ENCODE data around the gene SEMA3D.

Gene SEMA3D

DNA sequence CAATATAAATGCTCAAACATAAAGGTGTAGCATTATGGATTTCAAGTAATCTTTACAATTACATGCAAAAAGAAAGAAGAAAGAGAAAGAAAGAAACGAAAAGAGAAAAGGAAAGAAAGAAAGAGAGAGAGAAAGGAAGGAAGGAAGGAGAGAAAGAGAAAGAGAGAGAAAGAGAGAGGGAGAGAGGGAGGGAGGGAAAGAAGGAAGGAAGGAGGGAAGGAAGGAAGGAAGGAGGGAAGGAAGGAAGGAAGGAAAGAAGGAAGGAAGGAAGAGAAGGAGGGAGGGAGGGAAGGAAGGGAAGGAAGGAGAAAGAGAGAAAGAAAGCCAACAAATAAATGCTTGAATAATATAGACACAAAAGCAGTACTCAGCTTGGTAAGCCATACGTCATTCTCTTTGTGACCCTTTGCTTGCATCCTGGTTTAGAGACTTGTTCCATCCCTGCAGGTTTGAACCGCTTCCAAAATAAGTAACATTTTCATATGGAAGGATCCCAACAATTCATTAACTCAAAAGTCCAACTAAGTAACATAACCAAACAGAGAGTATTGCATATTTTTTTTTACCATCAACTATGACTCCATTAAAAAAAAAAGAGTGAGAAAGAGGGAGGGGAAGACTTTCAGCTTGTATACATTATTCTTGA lies 95.8 kb downstream of the SEMA3D start:
- no peaks in the 10 kb centered on the region for H3K9me3 Mint-ChIP-seq
- H3K4me1 Mint-ChIP-seq = peaks cover 14% of the 10 kb centered on the region
- TF ChIP-seq, protein P1, sequence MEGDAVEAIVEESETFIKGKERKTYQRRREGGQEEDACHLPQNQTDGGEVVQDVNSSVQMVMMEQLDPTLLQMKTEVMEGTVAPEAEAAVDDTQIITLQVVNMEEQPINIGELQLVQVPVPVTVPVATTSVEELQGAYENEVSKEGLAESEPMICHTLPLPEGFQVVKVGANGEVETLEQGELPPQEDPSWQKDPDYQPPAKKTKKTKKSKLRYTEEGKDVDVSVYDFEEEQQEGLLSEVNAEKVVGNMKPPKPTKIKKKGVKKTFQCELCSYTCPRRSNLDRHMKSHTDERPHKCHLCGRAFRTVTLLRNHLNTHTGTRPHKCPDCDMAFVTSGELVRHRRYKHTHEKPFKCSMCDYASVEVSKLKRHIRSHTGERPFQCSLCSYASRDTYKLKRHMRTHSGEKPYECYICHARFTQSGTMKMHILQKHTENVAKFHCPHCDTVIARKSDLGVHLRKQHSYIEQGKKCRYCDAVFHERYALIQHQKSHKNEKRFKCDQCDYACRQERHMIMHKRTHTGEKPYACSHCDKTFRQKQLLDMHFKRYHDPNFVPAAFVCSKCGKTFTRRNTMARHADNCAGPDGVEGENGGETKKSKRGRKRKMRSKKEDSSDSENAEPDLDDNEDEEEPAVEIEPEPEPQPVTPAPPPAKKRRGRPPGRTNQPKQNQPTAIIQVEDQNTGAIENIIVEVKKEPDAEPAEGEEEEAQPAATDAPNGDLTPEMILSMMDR (IDR thresholded peaks at IDR 0.05; ENCODE audit: unreplicated experiment in 3 of 3) = no peak
- peak overlapping the region; percentile 19 to 35 (median 32) for H3K27ac Mint-ChIP-seq
- peaks cover 13% of the 10 kb centered on the region for H3K36me3 Mint-ChIP-seq (ENCODE audit: low read depth)
- no peaks in the 10 kb centered on the region for H3K27me3 Mint-ChIP-seq (ENCODE audit: low read depth)
- H3K4me3 Mint-ChIP-seq = no peak overlapping the region

DNA sequence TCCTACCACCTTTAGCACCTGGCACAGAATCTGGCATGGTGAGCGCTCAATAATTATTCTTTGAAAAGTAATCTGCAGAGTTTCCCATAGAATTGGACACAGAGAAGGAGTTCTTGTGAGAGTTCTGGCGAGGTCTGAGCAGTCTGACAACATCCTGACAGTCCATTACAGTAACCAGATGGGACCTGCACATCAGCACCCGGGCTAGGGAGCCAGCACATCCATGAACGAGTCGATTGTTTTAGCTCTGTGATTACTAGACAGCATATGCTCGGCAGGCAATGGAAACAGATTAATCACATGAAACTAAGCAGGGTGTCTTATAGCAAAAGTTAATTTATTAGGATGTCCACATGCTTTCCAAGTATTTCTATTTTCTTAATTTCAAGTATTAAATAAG lies 96.7 kb downstream of the SEMA3D start:
- H3K27ac Mint-ChIP-seq = no peak overlapping the region
- TF ChIP-seq, protein P1 (IDR thresholded peaks at IDR 0.05; ENCODE audit: unreplicated experiment in 3 of 3) = no peak
- H3K36me3 Mint-ChIP-seq (ENCODE audit: low read depth) = peaks cover 13% of the 10 kb centered on the region
- peaks cover 10% of the 10 kb centered on the region for H3K4me1 Mint-ChIP-seq
- no peaks in the 10 kb centered on the region for H3K27me3 Mint-ChIP-seq (ENCODE audit: low read depth)
- no peaks in the 10 kb centered on the region for H3K9me3 Mint-ChIP-seq
- H3K4me3 Mint-ChIP-seq = peak overlapping the region in 1 of 3 experiments; percentile 11

DNA sequence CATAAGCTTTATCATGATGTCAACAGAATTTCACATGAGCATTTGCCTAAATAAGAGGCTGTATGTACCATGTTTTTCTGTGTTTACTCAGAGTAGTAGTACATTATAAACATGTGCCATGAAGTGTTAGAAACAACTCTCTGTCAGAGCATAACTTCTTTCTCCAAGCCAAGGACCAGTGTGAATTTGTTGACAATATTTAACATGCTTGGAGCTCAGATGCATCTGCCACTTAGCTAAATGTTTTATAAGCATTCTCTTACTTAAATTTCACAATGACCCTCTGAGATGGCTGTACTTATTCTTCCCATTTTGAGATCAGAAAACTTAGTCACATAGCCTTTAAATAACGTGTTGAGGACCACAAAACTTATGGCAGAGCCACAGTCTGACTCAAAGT lies 105.0 kb downstream of the SEMA3D start:
- TF ChIP-seq, protein P1 (IDR thresholded peaks at IDR 0.05; ENCODE audit: unreplicated experiment in 3 of 3) = no peak
- no peaks in the 10 kb centered on the region for H3K4me1 Mint-ChIP-seq
- peaks cover 11% of the 10 kb centered on the region for H3K36me3 Mint-ChIP-seq (ENCODE audit: low read depth)
- no peak overlapping the region for H3K4me3 Mint-ChIP-seq
- H3K27ac Mint-ChIP-seq = peak overlapping the region in 2 of 3 experiments; percentile 13 to 30
- H3K9me3 Mint-ChIP-seq = no peaks in the 10 kb centered on the region
- no peaks in the 10 kb centered on the region for H3K27me3 Mint-ChIP-seq (ENCODE audit: low read depth)

DNA sequence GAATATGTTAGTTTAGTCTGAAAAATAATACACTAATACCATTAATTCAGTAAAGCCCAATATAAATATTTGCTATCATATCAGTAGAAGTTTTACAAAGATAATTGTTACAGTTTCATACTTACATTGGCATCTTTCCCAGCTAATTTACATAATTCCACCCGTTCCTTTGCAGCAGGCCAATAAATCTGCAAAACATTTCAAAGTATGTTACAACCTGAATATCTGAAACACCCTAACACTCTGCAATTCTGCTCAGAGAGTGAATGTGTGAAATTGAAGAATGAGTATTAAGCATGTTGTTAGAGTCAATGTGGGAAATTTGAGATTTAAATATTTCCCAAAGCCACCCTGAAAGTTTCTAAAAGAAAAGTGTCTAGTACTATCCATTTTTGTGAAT lies 105.5 kb downstream of the SEMA3D start:
- Mint-ChIP-seq H3K27ac (peak overlapping the region in 2 of 3 experiments; percentile 13 to 30), H3K9me3 (no peaks in the 10 kb centered on the region), H3K4me1 (no peaks in the 10 kb centered on the region), H3K27me3 (ENCODE audit: low read depth) (no peaks in the 10 kb centered on the region), H3K4me3 (no peak overlapping the region), H3K36me3 (ENCODE audit: low read depth) (peaks cover 11% of the 10 kb centered on the region)
- TF ChIP-seq, protein P1 (IDR thresholded peaks at IDR 0.05; ENCODE audit: unreplicated experiment in 3 of 3) = no peak

DNA sequence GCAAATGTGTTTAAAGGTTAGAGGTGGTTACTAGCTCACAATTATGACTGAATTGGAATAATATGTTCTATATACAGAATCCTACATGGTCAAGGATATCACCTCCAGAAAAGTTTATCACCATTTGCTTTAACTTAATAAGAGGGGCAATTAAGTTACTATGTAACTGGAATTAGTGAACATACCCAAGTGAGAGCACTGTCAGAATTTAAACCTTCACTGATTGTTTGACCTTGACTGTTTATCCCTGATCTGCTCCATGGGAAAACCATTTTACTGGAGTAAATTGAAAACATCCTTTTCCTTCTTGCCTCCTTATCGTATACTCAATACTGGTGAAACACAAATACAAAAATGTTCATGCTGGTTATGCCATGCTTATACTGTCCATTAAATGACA lies 107.4 kb downstream of the SEMA3D start:
- Mint-ChIP-seq H3K4me3 (no peak overlapping the region), H3K27me3 (ENCODE audit: low read depth) (no peaks in the 10 kb centered on the region), H3K27ac (peak overlapping the region in 1 of 3 experiments; percentile 82), H3K9me3 (no peaks in the 10 kb centered on the region), H3K4me1 (no peaks in the 10 kb centered on the region), H3K36me3 (ENCODE audit: low read depth) (peaks cover 6% of the 10 kb centered on the region)
- TF ChIP-seq, protein P1 (IDR thresholded peaks at IDR 0.05; ENCODE audit: unreplicated experiment in 3 of 3) = no peak

DNA sequence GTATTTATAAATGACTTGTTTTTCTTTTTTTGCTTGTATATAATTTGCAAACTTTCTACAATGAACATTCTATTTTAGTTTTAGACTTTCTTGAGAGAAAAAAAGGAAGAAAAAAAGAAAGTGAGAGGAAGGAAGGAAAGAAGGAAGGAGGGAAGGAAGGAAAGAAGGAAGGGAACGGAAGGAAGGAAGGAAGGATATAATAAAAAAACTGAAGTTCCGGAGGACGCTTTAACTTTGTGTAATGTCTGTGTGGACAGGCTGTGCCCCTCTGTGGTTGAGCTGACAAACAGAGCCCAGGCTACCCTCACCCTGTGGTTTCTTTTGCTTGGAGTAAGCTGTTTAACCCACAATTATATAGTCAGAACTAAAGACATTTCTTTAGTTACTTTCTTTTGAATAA lies 108.7 kb downstream of the SEMA3D start:
- TF ChIP-seq, protein P1 (IDR thresholded peaks at IDR 0.05; ENCODE audit: unreplicated experiment in 3 of 3) = no peak

More for the DNA sequence above, 108.7 kb downstream of the SEMA3D start:
- Mint-ChIP-seq H3K27me3 (ENCODE audit: low read depth) (no peaks in the 10 kb centered on the region), H3K9me3 (no peaks in the 10 kb centered on the region), H3K27ac (peak overlapping the region; percentile 21 to 82 (median 65)), H3K4me1 (no peaks in the 10 kb centered on the region), H3K36me3 (ENCODE audit: low read depth) (peaks cover 6% of the 10 kb centered on the region), H3K4me3 (no peak overlapping the region)

All from nephron (organoid).